IPS-15b (cell line): Measurements from ENCODE around the gene PCDHGA5.
"Not testable (repeated sequence)": the region's sequence is repeated elsewhere in the genome, so short reads cannot be mapped to it uniquely, and the experiment has no call there.

Experiments
- H3K27me3 ChIP-seq: one replicate; pipeline ENCODE4 v1.6.1; 2013; ENCODE audit warnings: low read length; ENCODE audit not compliant: control insufficient read depth, insufficient read depth
- H3K36me3 ChIP-seq: one replicate; pipeline ENCODE4 v1.6.1; 2013; ENCODE audit warnings: low read length; ENCODE audit not compliant: control insufficient read depth, insufficient read depth
- H3K4me1 ChIP-seq: one replicate; pipeline ENCODE4 v1.6.1; 2013; ENCODE audit warnings: mild to moderate bottlenecking, low read length; ENCODE audit not compliant: control insufficient read depth, insufficient read depth
- H3K4me3 ChIP-seq: one replicate; pipeline ENCODE4 v1.5.1; 2013; ENCODE audit warnings: low read depth, low read length
- H3K9ac ChIP-seq: one replicate; pipeline ENCODE4 v1.6.1; 2013; ENCODE audit warnings: low read depth, mild to moderate bottlenecking, low read length
- H3K9me3 ChIP-seq: one replicate; pipeline ENCODE4 v1.6.1; 2013; ENCODE audit warnings: mild to moderate bottlenecking, low read length; ENCODE audit not compliant: control insufficient read depth, insufficient read depth

Gene PCDHGA5

GRCh38 chr5:141394401-141395187, 30.6 kb downstream of the PCDHGA5 start:
- not testable (repeated sequence) for H3K4me3 ChIP-seq, H3K36me3 ChIP-seq, H3K9me3 ChIP-seq, H3K27me3 ChIP-seq, H3K9ac ChIP-seq, H3K4me1 ChIP-seq

- H3K9ac ChIP-seq, result peak within 1 kb of the TSS; percentile 24
- H3K36me3 ChIP-seq, H3K4me1 ChIP-seq, H3K9me3 ChIP-seq, H3K27me3 ChIP-seq: not testable (repeated sequence)
- peak within 1 kb of the TSS; percentile 30 for H3K4me3 ChIP-seq
These were observed 34.0 kb downstream of the PCDHGA5 start, which contains the start of gene PCDHGB5 for GRCh38 chr5:141397756-141398551. TSS of gene PCDHGB5 (plus strand) at chr5:141397947. CDS start at chr5:141398128, 181 bp downstream.

- Histone ChIP-seq H3K36me3 (no peaks in the 10 kb centered on the region), H3K4me1 (no peaks in the 10 kb centered on the region), H3K27me3 (no peaks in the 10 kb centered on the region), H3K9me3 (peaks cover 4% of the 10 kb centered on the region), H3K4me3 (no peak overlapping the region), H3K9ac (no peak overlapping the region)
These were observed 34.6 kb downstream of the PCDHGA5 start for GRCh38 chr5:141398608-141399007.

- no peak overlapping the region for H3K4me3 ChIP-seq
- no peaks in the 10 kb centered on the region for H3K36me3 ChIP-seq
- no peaks in the 10 kb centered on the region for H3K4me1 ChIP-seq
- H3K9ac ChIP-seq, result no peak overlapping the region
- peaks cover 4% of the 10 kb centered on the region for H3K9me3 ChIP-seq
- H3K27me3 ChIP-seq, result no peaks in the 10 kb centered on the region
These were observed 35.7 kb downstream of the PCDHGA5 start for GRCh38 chr5:141399555-141400258.

GRCh38 chr5:141402553-141403243, 38.7 kb downstream of the PCDHGA5 start, which contains the start of gene PCDHGA9:
TSS of gene PCDHGA9 (plus strand) at chr5:141402778. CDS start at chr5:141402953, 175 bp downstream.
- Histone ChIP-seq H3K9ac (no peak within 1 kb of the TSS), H3K9me3 (peaks cover 4% of the 10 kb centered on the region), H3K4me1 (no peaks in the 10 kb centered on the region), H3K27me3 (no peaks in the 10 kb centered on the region), H3K4me3 (no peak within 1 kb of the TSS), H3K36me3 (no peaks in the 10 kb centered on the region)

GRCh38 chr5:141403387-141403786, 39.4 kb downstream of the PCDHGA5 start:
- Histone ChIP-seq H3K9me3 (peaks cover 4% of the 10 kb centered on the region), H3K4me3 (no peak overlapping the region), H3K4me1 (no peaks in the 10 kb centered on the region), H3K36me3 (no peaks in the 10 kb centered on the region), H3K9ac (no peak overlapping the region), H3K27me3 (peaks cover 1% of the 10 kb centered on the region)

- H3K9me3 ChIP-seq, H3K4me1 ChIP-seq, H3K36me3 ChIP-seq: not testable (repeated sequence)
- H3K9ac ChIP-seq, result peak within 1 kb of the TSS; percentile 54
- peaks cover 14% of the 10 kb centered on the region for H3K27me3 ChIP-seq
- H3K4me3 ChIP-seq, result peak within 1 kb of the TSS; percentile 72
These were observed 44.0 kb downstream of the PCDHGA5 start, which contains the start of gene PCDHGB6 for GRCh38 chr5:141407790-141408505. TSS of gene PCDHGB6 (plus strand) at chr5:141408021. CDS start at chr5:141408203, 182 bp downstream.

DNA sequence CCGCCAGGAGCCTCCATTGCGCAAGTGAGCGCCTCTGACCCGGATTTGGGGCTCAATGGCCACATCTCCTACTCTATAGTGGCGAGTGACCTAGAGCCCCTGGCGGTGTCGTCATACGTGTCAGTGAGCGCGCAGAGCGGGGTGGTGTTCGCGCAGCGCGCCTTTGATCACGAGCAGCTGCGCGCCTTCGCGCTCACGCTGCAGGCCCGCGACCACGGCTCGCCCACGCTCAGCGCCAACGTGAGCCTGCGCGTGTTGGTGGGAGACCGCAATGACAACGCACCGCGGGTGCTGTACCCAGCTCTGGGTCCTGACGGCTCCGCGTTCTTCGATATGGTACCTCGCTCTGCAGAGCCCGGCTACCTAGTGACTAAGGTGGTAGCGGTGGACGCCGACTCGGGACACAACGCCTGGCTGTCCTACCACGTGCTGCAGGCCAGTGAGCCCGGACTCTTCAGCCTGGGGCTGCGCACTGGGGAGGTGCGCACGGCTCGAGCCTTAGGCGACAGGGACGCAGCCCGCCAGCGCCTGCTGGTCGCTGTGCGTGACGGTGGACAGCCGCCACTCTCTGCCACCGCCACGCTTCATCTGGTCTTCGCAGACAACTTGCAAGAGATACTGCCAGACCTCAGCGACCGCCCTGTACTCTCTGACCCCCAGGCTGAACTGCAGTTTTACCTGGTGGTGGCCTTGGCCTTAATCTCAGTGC, 45.8 kb downstream of the PCDHGA5 start:
- no peaks in the 10 kb centered on the region for H3K4me1 ChIP-seq
- no peaks in the 10 kb centered on the region for H3K36me3 ChIP-seq
- H3K27me3 ChIP-seq, result peaks cover 14% of the 10 kb centered on the region
- no peaks in the 10 kb centered on the region for H3K9me3 ChIP-seq
- H3K4me3 ChIP-seq, result no peak overlapping the region
- no peak overlapping the region for H3K9ac ChIP-seq

- Histone ChIP-seq H3K9ac (no peak overlapping the region), H3K27me3 (peaks cover 14% of the 10 kb centered on the region), H3K4me3 (no peak overlapping the region), H3K4me1 (no peaks in the 10 kb centered on the region), H3K36me3 (no peaks in the 10 kb centered on the region), H3K9me3 (no peaks in the 10 kb centered on the region)
These were observed 47.6 kb downstream of the PCDHGA5 start for GRCh38 chr5:141411575-141411974.

DNA sequence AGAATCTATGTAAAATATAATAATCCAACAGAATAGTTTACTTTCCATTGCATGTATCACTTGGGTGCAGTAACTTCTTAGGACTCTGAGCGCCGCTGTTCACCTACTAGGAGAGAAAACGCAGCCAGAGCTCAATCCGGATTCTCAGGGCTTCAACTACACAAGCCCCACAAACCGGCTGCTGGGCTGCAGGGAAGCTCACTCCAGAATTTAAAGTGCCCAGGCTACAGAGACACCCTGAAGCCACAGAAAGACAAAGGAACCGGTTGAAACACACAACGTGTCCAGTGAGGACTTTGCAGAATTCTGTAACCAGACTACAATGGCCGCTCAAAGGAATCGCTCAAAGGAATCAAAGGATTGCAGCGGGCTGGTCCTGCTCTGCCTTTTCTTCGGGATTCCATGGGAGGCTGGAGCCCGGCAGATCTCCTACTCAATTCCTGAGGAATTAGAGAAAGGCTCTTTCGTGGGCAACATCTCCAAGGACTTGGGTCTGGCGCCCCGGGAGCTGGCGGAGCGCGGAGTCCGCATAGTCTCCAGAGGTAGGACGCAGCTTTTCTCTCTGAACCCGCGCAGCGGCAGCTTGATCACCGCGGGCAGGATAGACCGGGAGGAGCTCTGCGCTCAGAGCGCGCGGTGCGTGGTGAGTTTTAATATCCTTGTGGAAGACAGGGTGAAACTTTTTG, 49.0 kb downstream of the PCDHGA5 start, which contains the start of gene PCDHGA10:
Gene PCDHGA10, plus strand, starts transcription at position 134 of the 686 bp plus-strand sequence. Its CDS starts 189 bp downstream, at position 323.
- Histone ChIP-seq H3K9ac (peak within 1 kb of the TSS; percentile 28), H3K27me3 (peaks cover 15% of the 10 kb centered on the region), H3K4me3 (peak within 1 kb of the TSS; percentile 59), H3K36me3 (no peaks in the 10 kb centered on the region), H3K4me1 (no peaks in the 10 kb centered on the region), H3K9me3 (no peaks in the 10 kb centered on the region)
